Stimulated activated CD4-positive, alpha-beta T cell treated with anti-CD3 and anti-CD28 coated beads, Interleukin-1b, Interleukin-23, amount 100 ng/mL, for 48 hours (primary cell): ENCODE measurements around the gene GNLY.

ENCODE experiments used
- DNase-seq: peaks from one replicate; pipeline ENCODE4 v3.0.0-alpha.2; 2020

The GNLY gene

DNA sequence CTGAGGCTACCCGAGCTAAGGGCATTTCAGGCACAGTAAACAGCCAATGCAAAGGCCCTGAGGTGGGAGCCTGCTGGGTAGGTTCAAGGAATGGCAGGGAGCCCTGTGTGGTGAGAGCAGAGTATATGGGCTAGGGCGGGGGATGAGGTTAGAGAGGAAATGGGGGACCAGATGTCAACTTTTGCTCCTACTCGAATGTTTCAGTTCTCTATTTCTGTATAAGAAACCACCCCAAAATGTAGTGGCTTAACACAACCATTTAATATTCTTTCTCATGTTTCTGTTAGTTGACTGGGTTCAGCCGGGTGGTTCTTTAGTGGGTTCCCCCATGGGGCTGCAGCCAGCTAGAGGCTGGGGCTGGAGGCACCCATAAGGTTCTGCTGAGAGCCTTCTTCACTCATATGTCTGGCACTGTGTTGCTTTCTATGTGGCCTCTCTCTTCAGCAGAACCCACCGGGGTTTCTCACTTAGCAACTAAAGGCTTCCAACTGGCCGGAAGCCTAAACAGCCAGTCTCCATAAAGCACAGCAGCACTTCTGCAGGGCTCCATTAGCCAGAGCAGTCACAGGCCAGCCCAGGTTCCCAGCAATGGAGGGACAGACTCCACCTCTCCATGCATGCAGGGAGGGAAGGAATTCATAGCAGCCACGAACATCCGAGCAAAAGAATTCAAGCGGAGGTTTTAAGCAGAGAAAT is 54.0 kb downstream of the GNLY start:
- no peak for DNase-seq
